Amniotic stem cell (primary cell): ENCODE results near the gene HNRNPM.
"Not testable (repeated sequence)": the region's sequence is repeated elsewhere in the genome, so short reads cannot be mapped to it uniquely, and the experiment has no call there.

Experiments
- DNase-seq: peaks from one replicate; lab custom pipeline; 2025; lab: John Stamatoyannopoulos, UW

HNRNPM gene

GRCh38 chr19:8513036-8513686, 68.4 kb downstream of the HNRNPM start:
- no peak for DNase-seq

DNA sequence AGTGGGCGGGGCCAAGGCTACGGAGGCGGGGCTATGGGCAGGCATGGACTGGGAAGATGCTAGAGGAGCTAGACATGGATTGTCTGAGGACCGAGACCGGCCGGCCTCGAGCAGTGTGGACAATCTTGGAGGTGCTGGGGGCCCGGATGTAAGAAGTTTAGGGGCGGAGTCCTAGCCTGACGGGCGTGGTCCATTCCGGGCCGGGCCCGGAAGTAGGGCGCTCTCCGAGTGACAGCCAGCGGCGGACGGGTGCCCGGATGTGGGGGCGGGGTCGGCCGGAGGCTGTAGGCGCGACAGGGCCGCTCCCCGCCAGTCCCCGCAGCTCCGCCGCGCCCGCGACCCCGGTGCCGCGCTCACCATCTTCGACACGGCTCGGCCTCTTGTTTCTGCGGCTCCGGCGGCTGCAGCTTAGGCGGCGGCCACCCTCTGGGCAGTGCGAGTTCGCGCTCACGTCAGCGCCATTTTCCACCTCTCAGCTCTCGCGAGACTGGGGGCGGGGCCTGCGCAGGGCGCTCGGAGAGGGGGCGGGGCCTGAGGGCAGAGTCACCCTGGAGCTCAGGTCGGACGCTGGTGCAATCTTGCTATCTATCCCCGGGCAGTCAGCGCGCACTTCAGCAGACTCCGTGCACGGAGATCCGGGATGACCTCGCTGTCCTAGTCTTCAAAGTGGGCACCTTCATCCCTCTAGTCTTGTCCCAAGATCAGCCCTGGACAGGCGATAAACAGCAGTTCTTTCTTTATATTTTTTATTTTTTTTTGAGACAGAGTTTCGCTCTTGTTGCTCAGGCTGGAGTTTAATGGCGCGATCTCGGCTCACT, 69.1 kb downstream of the HNRNPM start, which contains the start of gene ZNF414:
Gene ZNF414 (minus strand): TSS at position 481 of the 818 bp plus-strand sequence. CDS start 121 bp downstream, at position 360.
- DNase-seq = peak; percentile 96

DNA sequence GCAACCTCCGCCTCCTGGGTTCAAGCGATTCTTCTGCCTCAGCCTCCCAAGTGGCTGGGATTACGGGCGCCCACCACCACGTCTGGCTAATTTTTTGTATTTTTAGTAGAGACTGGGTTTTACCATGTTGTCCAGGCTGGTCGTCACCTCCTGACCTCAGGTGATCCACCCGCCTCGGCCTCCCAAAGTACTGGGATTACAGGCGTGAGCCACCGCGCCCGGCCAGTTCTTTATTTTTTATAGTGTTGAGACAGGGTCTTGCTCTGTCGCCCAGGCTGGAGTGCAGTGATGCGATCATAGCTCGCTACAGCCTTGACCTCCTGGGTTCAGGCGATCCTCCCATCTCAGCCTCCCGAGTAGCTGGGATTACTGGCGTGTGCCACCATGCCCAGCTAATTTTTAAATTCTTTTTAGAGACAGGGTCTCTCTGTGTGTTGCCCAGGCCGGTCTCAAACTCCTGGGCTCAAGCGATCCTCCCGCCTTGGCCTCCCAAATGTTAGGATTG, 69.8 kb downstream of the HNRNPM start:
- DNase-seq = not testable (repeated sequence)

DNA sequence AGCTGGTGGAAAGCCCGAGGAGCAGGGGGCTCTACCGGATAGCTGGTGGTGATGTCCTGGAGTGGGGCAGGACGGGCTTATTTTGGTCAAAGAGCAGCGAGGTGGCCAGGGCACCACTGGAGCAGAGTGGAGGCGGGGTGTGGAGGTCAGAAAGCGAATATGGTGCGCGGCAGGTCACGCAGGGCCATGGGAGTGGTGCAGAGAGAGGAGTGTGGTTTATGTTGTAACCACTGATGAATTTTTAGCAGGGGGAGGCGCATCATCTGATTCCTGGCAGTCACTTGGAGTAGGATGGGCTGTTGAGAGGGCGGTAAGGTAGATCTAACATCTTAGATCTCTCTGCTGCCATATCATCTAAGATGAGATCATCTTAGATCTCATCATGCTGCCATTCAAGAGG, 70.5 kb downstream of the HNRNPM start:
- no peak for DNase-seq

DNA sequence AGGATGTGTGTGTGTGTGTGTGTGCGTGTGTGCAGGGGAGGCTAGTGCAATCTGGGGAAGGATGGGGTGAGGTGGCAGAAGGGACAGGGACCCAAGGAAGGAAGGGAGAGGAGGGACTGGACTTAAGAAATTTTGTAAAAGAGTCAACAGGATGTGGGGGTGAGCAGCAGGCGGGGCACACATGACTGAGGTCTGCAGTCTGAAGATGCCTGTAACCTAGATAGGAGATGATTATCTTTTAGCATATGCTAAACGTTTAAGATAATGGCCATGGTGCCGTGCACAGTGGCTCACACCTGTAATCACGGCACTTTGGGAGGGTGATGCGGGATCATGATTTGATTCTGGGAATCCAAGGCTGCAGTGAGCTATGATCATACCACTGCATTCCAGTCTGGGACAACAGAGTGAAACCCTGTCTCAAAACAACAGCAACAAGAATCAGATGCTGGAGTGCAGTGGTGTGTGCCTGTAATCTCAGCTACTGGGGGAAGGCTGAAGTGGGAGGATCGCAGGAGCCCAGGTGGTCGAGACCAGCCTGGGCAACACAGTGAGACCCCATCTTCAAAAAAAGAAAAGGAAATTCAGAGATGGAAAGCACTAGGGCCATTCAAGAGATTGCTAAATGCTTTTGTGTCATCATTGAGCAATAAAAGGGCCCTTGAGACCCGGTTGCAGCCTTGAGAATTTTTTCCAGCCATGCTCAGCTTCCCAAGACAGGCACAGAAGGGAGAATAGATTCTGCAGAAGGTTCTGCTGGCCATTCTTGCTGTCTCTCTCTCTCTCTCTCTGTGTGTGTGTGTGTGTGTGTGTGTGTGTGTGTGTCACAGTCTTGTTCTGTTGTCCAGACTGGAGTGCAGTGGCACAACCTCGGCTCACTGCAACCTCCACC, 73.0 kb downstream of the HNRNPM start:
- no peak for DNase-seq

- DNase-seq = no peak
Measured at GRCh38 chr19:8518536-8518935, 73.8 kb downstream of the HNRNPM start.

GRCh38 chr19:8519388-8519787, 74.6 kb downstream of the HNRNPM start:
- DNase-seq = no peak

- DNase-seq = no peak
Measured at GRCh38 chr19:8525401-8525684, 80.6 kb downstream of the HNRNPM start.

DNA sequence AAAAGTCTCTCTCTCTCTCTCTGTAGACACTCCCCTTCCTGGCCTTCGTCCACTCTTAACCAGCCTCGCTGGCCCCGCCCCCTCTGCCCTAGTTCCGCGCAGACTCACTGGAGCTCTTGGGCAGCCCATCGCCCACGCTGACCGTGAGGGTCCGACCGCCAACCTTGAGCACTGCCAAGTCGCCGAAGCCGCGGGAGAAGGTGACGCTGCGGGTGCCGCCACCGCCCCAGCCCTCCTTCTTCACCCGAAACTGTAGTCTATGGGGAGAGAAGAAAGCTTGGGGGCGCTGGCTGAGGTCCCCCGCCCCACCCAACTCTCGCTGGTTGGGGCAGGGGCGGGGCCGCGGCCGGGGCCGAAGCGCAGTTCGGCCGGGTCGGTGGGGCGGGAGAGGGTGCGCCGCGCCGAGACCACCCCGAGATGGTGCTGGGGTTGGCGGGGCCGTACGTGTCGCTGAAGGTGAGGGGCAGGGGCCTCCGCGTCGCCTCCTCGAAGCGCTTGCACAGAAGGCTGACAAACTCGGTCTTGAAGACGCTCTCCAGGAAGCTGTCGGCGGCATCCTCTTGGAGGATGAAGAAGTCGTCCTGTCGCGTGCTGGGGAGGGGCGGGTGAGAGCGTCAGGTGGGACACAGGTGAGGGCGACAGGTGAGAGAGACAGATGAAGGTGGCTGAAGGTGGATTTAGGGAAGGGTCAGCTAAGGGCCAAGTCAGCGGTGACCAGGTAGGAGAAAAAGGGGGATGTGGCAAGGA, 81.7 kb downstream of the HNRNPM start:
- peak; percentile 84 for DNase-seq

DNA sequence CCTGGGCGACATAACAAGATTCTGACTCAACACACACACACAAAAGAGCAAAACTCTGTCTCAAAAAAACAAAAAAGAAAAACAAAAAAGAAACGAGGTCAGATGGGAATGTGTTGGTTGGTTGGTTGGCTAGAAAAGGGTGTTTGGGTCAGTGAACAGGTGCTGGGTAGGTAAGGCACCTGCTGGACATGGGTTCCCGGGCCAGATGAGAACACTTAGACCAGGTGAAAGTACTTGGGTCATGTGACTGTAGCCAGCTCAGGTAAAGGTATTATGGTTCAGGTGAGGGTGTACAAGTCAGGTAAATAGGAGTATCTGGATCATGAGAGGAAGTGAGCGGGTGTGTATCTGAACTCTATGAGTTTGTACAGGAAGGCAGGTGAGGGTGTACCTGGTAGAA, 83.7 kb downstream of the HNRNPM start:
- no peak for DNase-seq

GRCh38 chr19:8529369-8530006, 84.7 kb downstream of the HNRNPM start:
- no peak for DNase-seq

- DNase-seq = no peak
Measured at GRCh38 chr19:8530061-8530679, 85.4 kb downstream of the HNRNPM start.

DNA sequence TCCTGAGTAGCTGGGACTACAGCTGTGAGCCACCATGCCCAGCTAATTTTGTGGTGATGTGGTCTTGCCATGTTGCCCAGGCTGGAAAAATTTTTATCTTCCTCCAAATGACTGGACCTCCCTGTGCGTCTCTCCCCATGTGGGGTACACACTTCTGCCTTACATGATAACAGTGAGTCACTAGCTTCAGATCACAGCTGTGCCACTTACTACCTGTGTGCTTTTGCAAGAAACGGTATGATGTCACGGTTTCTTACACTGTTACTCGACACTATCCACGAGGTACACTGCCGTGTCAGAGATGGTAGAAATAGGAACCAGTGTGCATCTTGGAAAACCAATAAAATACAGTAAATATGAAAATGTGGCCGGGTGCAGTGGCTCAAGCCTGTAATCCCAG, 86.7 kb downstream of the HNRNPM start:
- DNase-seq = no peak

DNA sequence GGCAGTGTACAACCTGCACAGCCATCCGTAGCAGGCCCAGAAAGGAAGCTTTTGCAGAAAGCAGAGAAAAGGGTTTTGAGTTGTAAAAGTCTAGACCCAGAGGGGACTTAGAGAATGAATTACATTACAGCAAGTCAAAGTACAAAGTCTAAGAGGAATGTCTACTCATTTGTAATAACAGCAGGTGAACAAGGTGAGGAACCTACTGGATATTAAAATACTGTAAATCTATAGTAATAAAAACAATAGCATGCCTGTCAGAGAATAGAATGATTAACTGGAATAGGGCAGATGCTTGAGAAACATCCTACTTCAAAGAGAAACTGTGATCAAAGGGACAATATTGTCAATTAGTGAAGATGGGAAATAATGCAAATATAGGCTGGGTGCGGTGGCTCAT, 87.5 kb downstream of the HNRNPM start:
- no peak for DNase-seq

GRCh38 chr19:8536282-8536681, 91.5 kb downstream of the HNRNPM start:
- DNase-seq = no peak

DNA sequence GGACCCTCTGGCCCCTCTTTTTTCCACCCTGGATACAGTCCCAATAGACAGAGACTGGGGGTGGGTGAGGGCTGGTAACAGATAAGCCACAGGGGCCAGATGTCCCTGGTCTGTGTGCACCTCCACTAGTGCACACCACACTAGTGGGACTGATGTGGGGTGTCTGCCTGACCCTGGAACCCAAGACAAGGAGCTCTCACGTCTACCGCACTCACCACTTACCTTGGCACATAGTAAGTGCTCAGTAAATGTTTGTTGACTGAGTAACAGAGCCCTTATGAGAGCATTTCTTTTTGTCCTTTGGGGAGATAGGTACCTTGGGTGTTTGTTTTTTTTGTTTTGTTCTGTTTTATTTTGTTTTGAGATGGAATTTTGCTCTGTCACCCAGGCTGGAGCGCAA, 92.3 kb downstream of the HNRNPM start:
- DNase-seq = no peak
